Retina (tissue), 1 donor: ENCODE data around the gene SH3RF2.

Experiments used
- DNase-seq: peaks from one replicate; pipeline ENCODE4 v3.0.0-alpha.2; 2016

SH3RF2 gene

GRCh38 chr5:145923405-145923804 lies 13.0 kb upstream of the SH3RF2 start:
- no peak for DNase-seq

GRCh38 chr5:145924849-145925248 lies 11.5 kb upstream of the SH3RF2 start:
- DNase-seq: no peak

- no peak for DNase-seq
Measured at GRCh38 chr5:145925353-145925752, 11.0 kb upstream of the SH3RF2 start.

- DNase-seq: no peak
Measured at GRCh38 chr5:145925803-145926202, 10.6 kb upstream of the SH3RF2 start.

- no peak for DNase-seq
Measured at GRCh38 chr5:145931718-145932117, 4.7 kb upstream of the SH3RF2 start.

- DNase-seq: no peak
Measured at GRCh38 chr5:145934276-145934675, 2.1 kb upstream of the SH3RF2 start.

GRCh38 chr5:145937432-145938250 lies 1.3 kb downstream of the SH3RF2 start:
- DNase-seq: peak; percentile 30

- DNase-seq: peak; percentile 60
Measured at GRCh38 chr5:145938776-145939539, 2.6 kb downstream of the SH3RF2 start.

GRCh38 chr5:145939540-145940065 lies 3.2 kb downstream of the SH3RF2 start:
- no peak for DNase-seq

GRCh38 chr5:145941096-145941447 lies 4.7 kb downstream of the SH3RF2 start:
- no peak for DNase-seq

- DNase-seq: no peak
Measured at GRCh38 chr5:145941448-145942130, 5.2 kb downstream of the SH3RF2 start.

- DNase-seq: no peak
Measured at GRCh38 chr5:145942201-145942600, 5.8 kb downstream of the SH3RF2 start.

- DNase-seq: no peak
Measured at GRCh38 chr5:145942749-145943148, 6.4 kb downstream of the SH3RF2 start.

- no peak for DNase-seq
Measured at GRCh38 chr5:145943674-145944121, 7.3 kb downstream of the SH3RF2 start.

GRCh38 chr5:145944328-145944727 lies 8.0 kb downstream of the SH3RF2 start:
- DNase-seq: no peak

- DNase-seq: peak; percentile 14
Measured at GRCh38 chr5:145945620-145946111, 9.3 kb downstream of the SH3RF2 start.

GRCh38 chr5:145946112-145946861 lies 9.9 kb downstream of the SH3RF2 start:
- DNase-seq: no peak

GRCh38 chr5:145947581-145947980 lies 11.2 kb downstream of the SH3RF2 start:
- no peak for DNase-seq

- DNase-seq: no peak
Measured at GRCh38 chr5:145948047-145948446, 11.7 kb downstream of the SH3RF2 start.

GRCh38 chr5:145948921-145949320 lies 12.5 kb downstream of the SH3RF2 start:
- no peak for DNase-seq

- DNase-seq: no peak
Measured at GRCh38 chr5:145949474-145949873, 13.1 kb downstream of the SH3RF2 start.

GRCh38 chr5:145951071-145951470 lies 14.7 kb downstream of the SH3RF2 start:
- DNase-seq: no peak
